ENCODE results near the gene COIL.

DNA sequence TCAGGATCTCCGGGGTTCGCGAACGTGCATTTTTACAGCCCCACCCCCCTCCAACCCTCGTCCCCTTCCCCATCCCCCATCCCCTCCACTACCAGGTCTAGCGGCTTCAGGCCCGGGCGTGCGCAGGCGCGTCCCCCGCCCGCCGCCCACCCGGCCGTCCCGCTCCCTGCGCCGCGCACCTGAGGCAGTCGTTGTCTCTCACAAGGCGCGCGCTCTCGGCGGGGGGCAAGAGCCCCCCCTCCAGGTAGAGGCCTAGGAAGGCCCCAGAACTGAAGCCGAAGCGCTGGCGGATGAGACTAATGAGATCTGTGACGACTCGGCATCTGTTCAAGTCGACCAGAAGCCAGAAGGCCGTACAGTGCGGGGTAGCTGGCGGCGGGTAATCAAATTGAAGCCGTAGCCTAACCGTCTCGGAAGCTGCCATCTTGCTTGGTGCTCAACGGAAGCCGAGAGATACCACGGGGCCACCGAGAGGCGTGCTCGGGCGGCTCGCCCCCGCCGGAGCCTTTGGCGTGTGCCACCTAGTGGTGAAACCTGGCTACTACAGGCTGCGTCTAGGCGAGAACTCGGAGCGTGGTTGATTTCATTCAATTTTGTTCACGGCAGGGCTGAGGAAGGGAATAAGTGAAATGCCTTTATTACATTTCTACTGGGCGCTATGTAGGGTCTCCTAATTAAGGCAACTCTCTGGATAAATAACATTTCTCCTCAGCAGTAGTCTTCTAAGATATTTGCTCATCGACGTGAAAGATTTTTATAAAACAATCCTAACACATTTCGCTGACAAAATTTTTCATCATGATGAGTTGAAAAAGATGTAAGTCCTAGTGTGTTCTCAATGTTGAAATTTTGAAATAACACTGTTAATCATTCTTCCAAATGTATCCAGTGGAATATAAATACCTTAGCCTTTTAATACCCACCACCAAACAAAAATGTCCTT lies at the start of gene COIL:
- TF ChIP-seq, protein P1, sequence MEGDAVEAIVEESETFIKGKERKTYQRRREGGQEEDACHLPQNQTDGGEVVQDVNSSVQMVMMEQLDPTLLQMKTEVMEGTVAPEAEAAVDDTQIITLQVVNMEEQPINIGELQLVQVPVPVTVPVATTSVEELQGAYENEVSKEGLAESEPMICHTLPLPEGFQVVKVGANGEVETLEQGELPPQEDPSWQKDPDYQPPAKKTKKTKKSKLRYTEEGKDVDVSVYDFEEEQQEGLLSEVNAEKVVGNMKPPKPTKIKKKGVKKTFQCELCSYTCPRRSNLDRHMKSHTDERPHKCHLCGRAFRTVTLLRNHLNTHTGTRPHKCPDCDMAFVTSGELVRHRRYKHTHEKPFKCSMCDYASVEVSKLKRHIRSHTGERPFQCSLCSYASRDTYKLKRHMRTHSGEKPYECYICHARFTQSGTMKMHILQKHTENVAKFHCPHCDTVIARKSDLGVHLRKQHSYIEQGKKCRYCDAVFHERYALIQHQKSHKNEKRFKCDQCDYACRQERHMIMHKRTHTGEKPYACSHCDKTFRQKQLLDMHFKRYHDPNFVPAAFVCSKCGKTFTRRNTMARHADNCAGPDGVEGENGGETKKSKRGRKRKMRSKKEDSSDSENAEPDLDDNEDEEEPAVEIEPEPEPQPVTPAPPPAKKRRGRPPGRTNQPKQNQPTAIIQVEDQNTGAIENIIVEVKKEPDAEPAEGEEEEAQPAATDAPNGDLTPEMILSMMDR (IDR thresholded peaks at IDR 0.05), result peak; percentile 99 to 100 (median 100)
- peak in 1 of 4 donors; percentile 20 for TF ChIP-seq POLR2A (IDR thresholded peaks at IDR 0.05)

All from esophagus squamous epithelium (tissue), 4 donors.